ENCODE measurements around the gene HDAC4.

DNA sequence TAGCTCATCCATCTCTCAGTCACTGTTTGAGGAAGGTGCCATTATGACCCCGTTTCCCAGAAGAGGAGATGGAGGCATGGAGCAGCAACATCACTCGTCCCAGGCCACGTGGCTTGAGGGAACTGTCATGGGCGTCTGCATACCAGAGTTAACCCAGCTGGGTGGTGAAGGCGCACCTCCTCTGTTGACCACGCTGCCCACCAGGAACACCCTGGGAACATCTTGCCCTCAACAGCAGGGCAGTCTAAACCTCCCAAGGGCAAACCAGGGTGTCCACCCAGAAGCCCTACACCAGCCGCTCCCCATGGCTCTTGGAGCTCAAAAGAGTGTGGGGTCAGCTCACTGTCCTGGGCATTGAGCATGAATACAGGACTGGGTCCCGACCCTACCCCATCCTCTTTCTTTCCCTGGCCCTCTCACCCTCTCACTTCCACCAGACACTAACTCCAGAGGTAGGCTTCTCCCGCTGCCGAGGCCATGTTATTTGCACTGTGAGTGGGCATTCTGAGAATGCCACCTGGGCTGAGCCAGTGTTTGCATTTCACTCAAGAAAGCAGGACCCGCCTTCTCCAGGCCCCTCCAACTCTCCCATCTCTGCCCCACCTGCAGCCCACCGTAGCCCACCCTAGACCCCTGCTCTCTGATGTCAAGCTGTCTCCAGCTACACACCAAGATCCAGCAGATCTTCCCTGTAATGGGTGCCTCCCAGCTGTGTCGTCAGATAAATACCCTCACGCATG lies 259.6 kb downstream of the HDAC4 start:
- no peak for TF ChIP-seq CTCF (conservative IDR thresholded peaks at IDR 0.05; ENCODE audit: low read length)
- TF ChIP-seq EZH2phosphoT487 (IDR thresholded peaks at IDR 0.05; ENCODE audit: borderline replicate concordance) = no peak

Measured in Loucy (cell line).